Measurements from ENCODE around the gene PTPRJ.

GRCh38 chr11:47932544-47932943, 47.8 kb upstream of the PTPRJ start:
- TF ChIP-seq, protein P1, sequence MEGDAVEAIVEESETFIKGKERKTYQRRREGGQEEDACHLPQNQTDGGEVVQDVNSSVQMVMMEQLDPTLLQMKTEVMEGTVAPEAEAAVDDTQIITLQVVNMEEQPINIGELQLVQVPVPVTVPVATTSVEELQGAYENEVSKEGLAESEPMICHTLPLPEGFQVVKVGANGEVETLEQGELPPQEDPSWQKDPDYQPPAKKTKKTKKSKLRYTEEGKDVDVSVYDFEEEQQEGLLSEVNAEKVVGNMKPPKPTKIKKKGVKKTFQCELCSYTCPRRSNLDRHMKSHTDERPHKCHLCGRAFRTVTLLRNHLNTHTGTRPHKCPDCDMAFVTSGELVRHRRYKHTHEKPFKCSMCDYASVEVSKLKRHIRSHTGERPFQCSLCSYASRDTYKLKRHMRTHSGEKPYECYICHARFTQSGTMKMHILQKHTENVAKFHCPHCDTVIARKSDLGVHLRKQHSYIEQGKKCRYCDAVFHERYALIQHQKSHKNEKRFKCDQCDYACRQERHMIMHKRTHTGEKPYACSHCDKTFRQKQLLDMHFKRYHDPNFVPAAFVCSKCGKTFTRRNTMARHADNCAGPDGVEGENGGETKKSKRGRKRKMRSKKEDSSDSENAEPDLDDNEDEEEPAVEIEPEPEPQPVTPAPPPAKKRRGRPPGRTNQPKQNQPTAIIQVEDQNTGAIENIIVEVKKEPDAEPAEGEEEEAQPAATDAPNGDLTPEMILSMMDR (IDR thresholded peaks at IDR 0.05) = no peak
- no peak for TF ChIP-seq POLR2A (IDR thresholded peaks at IDR 0.05)

All from right lobe of liver (tissue), 4 donors.